Dedifferentiated amniotic fluid mesenchymal stem cell (primary cell): ENCODE data around the gene BPI.
"Not testable (repeated sequence)": the region's sequence is repeated elsewhere in the genome, so short reads cannot be mapped to it uniquely, and the experiment has no call there.

ENCODE experiments used
- DNase-seq: peaks from one replicate; pipeline ENCODE4 v3.0.0-alpha.2; 2016; ENCODE audit errors: extremely low spot score

Gene BPI

DNA sequence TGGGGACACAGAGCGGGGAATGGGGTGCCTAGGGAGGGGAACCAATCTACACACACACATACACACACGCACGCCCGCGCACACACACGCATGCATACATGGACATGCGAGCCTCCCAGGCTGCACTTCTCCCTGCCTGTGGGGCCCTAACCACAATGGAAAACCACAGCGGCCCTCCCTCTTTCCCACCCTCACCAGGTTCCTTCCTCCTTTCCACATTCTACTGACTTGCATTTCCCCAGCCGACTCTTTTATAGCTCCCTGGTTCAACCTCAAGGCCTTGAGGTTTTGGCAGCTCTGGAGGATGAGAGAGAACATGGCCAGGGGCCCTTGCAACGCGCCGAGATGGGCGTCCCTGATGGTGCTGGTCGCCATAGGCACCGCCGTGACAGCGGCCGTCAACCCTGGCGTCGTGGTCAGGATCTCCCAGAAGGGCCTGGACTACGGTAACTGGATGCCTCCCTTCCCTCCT is at the start of gene BPI:
Gene BPI, plus strand, starts transcription at position 249 of the 472 bp plus-strand sequence. Its CDS starts 68 bp downstream, at position 317.
- no peak for DNase-seq

DNA sequence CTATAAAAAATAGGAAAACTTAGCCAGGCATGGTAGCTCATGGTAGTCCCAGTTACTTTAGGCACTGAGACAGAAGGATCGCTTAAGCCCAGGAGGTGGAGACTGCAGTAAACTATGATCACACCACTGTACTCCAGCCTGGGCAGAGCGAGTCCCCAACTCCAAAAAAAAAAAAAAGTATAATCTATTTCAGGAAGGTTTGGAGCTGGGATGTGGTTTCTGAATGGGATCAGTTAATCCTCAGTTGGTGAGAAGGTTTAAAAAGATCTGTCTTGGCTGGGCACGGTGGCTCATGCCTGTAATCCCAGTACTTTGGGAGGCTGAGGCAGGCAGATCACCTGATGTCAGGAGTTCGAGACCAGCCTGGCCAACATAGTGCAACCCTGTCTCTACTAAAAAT is 49.3 kb upstream of the BPI start:
- not testable (repeated sequence) for DNase-seq

DNA sequence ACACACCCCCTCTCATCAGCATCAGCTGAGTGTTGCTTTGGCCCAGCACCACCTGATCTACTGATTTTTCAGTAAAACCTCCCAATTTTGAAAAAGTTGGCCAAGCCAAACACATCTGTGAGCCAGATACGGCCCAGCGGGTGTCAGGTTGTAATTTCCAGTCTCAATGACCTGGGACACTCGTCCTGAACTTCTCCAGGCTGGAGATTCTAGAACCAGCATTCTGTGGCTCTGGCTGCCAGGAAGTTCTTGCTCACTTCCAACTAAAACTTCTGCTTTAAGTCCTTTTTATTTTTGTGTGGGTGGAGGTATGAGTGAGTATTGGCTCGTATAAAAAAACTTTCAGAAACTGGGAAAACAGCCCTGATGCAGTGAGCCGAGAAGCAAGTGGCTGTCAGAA is 48.6 kb upstream of the BPI start:
- DNase-seq = peak; percentile 48

DNA sequence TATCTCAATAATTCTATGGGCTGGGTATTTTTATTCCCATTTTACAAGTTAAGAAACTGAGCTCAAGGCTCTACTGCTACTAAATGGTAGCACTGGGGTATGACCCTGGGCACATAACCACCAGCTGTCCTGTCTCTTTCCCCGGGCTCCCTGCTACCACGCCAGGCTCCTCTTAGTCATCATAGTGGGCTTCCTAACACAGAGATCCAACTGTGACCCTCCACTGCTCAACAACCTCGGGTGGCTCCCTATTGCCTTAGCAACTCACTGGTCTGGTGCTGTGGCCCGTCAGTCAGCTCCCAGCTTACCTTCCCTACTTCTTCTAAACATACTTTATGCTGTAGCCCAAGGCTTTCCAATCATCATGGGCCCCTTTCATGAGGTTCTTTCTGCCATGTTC is 47.9 kb upstream of the BPI start:
- DNase-seq = no peak

DNA sequence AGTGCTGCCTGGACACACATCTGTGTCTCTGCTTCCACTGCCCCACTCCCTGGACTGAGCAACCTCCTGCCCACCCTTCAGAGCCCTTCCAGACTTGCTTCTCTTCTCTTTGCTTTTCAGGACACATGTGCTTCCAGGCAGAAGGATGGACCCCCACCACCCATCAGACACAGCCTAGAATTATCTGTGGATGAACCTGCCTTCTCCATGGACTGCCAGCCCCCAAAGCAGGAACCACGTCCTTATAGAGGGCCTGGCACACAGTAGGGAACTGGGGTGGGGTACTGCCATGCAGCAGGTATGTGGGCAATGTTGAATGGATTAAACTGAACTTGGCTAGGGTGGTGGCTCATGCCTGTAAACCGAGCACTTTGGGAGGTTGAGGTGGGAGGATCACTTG is 47.0 kb upstream of the BPI start:
- DNase-seq = no peak

DNA sequence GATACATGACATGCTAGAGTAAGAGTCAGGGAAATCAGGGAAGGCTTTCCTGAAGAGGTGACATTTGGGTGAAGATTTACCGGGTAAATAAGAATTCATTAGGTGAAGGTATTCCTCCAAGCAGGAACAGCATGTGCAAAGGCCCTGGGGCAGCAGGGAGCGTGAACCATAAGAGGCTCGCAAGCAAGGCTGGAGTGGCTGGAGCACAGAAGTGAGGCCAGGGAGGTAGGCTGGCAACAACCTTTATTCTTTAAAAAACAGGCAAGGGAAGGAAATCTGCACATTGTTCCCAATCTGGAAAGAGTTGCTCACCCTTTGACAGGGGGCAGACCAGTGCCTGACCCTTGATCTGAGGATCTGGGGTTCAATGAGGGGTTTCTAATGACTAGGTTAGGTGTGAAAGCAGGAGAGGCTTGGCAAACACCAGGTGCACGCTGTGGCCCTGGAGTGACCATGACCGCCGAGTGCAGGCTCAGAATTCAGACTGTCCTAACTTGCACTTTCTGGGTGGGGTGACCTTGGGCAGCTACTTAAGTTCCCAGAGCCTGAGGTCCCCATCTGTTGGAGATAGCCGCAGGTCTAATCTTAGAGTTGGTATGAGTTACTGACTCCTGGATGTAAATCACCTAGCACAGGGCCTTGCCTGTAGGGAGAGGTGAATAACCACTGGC is 45.3 kb upstream of the BPI start:
- DNase-seq = no peak

DNA sequence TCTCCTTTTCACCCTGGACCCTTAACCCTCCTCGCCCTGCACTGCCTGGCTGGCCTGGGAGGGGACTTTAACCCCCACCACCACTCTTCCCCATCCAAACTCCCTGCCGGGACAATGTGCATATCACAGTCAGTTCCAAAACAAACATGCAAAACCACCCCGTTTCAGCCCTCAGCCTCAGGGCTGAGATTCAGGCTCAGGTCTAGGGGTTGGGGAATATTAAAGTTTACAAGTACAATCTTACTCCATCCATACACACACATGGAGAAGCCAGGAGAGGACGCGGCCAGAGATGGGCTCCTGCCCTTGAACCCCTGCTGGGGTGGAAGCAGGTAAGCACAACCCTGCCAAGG is 44.0 kb upstream of the BPI start:
- no peak for DNase-seq

DNA sequence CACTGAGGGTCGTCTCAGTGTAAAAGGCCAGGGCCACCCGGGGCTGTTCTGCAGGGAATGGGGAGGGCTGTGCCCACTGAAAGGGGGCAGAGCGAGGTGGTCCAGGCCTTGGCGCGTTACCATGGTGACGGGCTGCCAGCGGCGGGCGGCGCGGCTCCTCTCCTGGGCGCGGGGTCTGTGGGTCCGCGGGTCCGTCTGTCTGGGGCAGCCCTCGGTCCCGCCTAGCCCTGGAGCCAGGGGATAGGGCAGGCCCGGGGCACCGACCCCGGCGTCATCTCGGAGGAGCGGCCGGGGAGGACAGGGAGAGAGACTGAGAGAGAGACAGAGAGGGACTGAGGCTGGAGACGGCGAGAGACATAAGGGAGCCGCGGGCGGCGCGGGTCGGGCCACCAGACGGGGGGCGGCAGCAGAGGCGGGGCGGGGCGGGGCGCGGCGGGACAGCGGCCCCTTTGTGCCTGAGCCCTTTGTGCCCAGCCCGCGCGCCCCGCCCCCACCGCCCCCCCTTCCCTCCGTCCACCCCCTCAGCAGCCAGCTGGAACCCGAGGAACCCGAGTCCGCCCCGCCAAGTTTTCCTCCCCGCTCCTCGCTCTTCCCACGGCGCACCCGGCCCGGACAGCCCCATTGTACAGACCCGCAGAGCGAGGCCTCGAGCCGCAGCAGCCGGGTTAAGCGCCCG is 43.4 kb upstream of the BPI start, which contains the start of gene KIAA1755:
Gene KIAA1755, minus strand, starts transcription at position 358 of the 676 bp plus-strand sequence. Its CDS starts 235 bp downstream, at position 123.
- DNase-seq = no peak

DNA sequence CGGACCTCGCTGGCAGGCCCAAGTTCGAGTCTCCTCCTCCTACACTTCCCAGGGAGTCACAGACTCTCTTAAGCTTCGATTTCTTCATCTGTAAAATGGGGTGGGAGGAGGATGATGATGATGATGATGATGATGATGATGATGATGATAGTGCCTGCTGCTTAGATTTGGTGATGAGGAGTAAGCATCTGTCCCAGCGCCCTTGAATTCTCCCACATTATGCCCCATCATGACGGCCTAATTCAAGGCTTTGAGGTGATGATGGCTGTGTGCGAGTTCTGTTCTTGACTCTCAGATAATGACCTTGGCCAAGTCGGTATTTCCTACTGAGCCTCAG is 42.9 kb upstream of the BPI start:
- DNase-seq = no peak

DNA sequence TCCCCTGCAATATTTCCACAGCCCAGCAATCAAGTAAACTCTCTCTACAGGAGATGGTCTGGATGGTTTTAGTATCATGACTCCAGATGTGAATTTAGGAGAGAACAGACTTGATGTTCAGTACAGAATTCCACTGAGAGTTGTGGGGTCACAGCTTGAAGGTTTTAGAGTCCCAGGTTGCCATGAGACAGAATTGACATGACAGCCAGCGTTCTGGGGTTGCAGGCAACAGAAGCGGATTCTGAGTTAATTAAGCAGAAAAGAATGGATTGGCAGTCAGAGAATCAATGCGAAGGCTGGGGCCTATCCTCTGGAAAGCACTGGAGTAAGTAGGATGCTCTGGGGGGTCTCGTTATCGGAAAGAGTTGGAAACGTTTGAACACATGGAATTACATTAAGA is 41.0 kb upstream of the BPI start:
- DNase-seq = no peak

DNA sequence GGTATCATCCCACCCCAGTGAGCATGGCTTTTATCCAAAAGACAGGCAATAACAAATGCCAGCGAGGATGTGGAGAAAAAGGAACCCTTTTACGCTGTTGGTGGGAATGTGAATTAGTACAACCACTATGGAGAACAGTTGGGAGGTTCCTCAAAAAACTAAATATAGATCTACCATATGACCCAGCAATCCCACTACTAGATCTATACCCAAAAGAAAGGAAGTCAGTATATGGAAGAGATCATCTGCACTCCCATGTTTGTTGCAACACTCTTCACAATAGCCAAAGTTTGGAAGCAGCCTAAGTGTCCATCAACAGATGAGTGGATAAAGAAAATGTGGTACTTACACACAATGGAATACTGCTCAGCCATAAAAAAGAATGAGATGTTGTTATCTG is 37.5 kb upstream of the BPI start:
- no peak for DNase-seq

DNA sequence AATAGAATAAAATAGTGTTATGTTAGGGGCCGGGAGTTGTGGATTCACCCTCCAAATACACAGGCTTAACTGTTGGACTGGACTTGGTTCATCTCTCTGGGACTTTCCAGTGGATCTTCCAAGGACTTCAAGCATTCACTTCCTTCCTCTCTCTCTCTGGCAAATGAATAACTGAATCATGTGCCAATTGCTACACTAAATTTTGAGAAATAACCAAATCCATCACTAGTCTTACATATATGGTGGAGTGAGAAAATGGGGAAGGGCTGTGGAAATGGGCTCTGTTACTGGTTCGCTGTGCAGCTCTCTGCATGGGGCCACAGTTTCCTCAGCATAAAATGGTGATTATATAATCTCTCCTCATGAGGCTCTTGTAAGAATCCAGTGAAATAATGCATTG is 36.7 kb upstream of the BPI start:
- no peak for DNase-seq

DNA sequence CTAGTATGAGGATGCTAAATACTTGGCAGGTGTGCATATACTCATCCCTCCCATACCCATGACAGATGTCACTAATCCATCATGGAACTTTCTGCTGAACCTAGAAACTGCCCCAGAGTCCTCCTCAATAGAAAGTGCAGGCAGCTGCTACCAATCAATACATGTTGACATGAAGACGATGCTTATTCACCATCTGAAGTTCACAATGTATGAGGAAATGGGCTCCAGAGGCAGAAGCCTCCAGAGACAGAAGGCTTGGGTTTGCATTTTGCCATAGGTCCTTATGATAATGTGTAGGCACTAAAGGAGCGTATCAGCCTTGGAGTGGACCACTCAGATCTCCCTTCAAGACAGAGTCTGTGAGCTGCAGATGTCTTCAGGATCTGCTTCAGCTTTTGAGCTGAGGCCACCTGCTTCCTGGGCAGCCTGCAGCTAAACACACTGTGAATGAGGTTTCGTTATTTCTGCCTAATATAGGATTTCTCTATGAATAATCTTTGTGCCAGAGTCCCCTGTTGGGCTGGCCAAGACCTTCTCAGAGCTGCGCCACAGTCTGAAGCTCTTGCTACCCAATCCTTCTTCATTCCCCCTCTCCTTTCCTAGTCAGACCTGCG is 35.9 kb upstream of the BPI start:
- DNase-seq = no peak

DNA sequence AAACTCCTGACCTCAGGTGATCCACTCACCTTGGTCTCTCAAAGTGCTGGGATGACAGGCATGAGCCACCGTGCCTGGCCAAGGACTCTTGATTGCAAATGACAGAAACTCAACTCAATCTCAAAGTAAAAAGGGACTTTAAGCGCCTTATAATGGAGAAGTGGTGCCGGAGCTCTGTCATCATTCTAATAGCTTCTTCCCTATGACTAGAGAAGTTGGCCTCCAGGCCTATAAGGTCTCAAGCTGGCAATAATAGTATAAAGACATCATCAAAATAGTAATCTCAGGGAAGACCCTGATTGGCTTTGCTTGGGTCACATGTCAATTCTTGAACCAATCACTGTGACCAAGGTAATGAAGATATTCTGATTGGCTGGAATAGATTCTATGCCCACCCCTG is 34.9 kb upstream of the BPI start:
- DNase-seq = no peak

DNA sequence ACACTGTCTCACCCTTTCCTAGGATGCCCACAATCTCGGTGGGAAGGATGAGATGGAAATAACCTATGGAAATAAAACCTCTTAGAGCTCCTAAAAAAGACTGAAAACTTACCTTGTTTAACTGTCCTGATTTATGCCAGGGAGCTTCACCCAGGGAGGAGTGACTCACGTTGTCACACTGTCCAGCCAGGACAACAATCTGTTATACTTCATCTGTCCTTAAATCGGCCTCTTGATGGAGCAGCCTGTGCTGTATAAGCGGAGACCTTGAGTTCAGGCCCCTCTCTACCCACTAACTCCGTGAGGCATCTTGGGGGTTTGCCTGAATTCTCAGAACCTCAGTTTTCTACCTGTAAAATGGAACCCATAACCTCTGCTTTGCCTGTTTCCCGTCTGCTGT is 34.2 kb upstream of the BPI start:
- no peak for DNase-seq

DNA sequence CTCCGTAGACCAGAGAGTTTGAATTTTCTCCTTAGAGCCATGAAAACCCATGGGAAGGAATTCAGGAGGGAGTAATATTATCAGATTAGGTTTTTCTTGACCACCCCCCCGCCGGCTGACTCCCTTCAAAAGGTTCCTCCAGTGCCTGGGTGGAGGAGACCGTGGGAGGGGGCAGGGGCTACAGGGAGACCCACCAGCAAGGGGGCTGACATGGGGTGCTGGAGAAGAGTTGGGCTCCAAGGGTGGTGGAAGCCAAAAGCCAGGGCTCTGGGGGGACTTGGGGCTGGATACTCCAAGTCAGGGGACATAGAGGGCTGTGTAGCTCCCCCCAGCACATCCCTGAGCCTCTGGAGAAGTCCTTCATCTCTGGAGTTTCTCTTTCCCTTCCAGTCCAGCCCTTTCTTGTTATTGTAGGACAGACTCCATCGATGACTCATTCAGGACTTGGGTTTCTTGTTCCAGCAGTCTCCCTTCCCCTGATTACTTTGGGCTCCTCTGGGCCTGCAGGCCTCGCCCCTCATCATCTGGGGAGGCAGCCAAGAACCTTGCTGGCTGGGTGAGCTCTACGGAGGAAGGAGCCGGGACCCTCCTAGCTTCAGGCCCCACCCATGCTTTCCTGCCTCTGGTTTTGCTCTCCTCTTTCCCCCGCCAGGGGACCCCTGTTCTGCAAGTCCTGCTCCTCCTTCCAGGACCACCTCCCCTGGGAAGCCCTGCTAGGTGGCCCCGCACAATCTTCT is 32.9 kb upstream of the BPI start:
- peak; percentile 97 for DNase-seq

DNA sequence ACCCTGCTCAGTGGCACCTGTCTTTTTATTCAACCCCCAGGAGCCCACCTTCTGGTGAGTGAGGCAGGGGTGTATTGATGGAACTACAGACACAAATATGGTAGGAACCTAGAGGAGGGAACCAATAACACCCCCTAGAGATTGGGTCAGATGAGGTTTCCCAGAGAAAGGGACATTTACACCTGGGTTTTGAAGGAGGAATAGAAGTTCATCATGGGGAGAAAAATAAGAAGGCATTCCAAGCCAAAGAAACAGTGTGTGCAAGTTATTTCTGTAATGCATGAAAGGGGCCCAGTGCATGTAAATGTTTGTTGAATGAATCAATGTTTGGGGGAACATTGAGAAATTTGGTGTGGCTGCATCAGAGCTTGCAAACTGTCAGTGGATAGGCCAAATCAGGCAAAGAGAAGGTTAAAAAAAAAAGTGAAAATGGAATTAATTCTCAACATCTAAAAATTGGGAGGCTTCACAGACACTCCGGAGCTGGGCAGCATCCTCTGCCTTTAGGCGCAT is 32.3 kb upstream of the BPI start:
- no peak for DNase-seq

DNA sequence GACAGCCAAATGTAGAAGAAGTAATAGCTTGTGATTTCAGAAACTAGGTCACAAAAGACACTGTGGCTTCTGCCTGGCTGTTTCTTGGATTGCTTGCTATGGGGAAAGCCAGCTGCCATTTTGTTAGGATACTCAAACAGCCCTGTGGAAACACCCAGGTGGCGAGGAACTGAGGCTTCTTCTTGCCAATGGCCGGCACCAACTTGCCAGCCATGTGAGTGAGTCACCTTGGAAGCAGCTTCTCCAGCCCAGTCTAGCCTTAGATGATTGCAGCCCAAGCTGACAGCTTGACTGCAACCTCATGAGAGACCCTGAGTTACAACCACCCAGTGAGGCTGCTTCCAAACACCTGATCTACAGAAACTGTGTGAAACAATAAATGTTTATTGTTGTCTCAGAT is 31.6 kb upstream of the BPI start:
- DNase-seq = peak; percentile 36

DNA sequence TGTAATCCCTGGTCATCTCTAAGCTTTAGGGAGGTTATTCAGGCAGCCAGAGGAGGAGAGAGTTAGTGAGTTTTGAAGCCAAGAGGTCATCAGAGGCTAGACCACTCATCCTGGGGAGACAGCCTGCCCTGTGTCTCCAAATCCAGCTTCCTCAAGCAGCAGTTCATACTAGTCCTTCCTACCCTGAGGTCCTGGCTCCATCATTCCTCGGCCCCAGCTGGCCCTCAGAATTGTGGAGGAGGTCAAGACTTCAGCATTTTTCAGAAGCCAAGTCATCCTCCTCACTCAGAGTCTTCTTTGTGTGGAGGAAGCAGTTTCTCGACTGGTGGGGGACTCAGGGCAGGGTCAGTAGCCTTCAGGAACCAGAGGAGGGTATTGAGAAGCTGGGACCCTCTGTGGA is 31.0 kb upstream of the BPI start:
- peak; percentile 29 for DNase-seq

DNA sequence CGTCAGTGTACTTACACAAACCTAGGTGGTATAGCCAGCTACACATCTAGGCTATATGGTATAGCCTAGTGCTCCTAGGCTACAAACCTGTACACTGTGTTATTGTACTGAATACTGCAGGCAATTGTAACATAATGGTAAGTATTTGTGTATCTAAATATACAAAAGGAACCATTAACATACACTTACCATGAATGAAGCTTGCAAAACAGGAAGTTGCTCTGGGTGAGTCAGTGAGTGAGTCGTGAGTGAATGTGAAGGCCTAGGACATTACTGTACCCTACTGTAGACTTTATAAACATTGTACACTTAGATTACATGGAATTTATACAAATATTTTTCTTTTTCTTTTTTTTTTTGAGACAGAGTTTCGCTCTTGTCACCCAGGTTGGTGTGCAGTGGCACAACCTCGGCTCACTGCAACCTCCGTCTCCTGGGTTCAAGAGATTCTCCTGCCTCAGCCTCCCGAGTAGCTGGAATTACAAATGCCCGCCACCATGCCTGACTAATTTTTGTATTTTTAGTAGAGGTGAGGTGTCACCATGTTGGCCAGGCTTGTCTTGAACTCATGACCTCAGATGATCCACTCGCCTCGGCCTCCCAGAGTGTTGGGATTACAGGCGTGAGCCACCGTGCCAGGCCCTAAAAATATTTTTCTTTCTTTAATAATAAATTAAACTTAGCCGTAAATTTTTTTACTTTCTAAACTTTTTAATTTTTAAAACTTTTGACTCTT is 28.0 kb upstream of the BPI start:
- peak; percentile 61 for DNase-seq

DNA sequence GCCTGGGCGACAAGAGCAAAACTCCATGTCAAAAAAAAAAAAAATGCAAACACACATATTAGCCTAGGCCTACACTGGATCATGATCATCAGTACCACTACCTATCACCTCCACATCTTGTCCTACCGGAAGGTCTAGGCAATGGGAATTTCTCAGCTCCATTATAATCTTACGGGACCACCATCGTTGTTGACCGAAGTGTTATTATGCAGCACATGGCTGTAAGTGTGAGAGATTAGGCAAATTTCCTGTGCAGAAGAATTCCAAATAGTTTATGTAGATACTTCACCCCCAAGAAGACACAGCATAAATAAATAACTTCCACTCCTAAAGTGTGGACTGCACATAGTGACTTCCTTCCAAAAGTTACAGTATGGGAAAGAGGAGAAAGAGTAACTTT is 26.7 kb upstream of the BPI start:
- no peak for DNase-seq

DNA sequence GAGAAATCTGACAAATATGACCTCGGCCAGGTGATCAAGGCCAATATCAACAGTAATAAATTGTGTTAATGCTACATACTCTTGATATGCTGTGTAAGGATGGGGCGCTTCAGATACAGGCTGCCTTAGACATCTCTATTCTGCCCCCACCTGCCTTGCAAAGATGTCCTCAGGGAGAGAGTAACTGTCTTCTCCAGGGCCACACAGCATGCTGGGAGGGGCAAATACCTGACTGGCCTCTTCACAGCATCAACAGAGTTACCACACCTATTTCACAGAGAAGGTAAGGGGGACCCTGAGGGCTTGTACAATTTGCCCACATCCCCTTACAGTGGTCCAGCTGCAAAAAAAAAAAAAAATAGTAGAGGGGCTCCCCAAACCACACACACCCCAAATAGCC is 26.3 kb upstream of the BPI start:
- no peak for DNase-seq
